Endodermal cell (in vitro differentiated cells): Measurements from ENCODE around the gene DPY19L2. TPM values are rescaled to one million over a fixed set of nuclear protein-coding genes. Genes with fewer than 3 reads are reported as not detected.
"Not testable (repeated sequence)": the region's sequence is repeated elsewhere in the genome, so short reads cannot be mapped to it uniquely, and the experiment has no call there.

Experiments
- DNase-seq: peaks from one replicate; pipeline ENCODE4 v3.0.0-alpha.2; 2017
- H3K27ac ChIP-seq: 2 replicates; pipeline ENCODE4 v1.5.1; 2013; ENCODE audit warnings: mild to moderate bottlenecking, low read depth, low read length, moderate library complexity
- H3K27me3 ChIP-seq: 2 replicates; pipeline ENCODE4 v1.6.1; 2013; ENCODE audit warnings: mild to moderate bottlenecking, low read length, moderate library complexity; ENCODE audit not compliant: insufficient read depth, control insufficient read depth, poor library complexity, severe bottlenecking
- H3K36me3 ChIP-seq: 2 replicates; pipeline ENCODE4 v1.7.0; 2013; ENCODE audit warnings: mild to moderate bottlenecking, low read length, moderate library complexity; ENCODE audit not compliant: control insufficient read depth, insufficient read depth
- H3K4me1 ChIP-seq: one replicate; pipeline ENCODE4 v1.7.0; 2013; ENCODE audit warnings: low read length; ENCODE audit not compliant: control insufficient read depth, insufficient read depth
- H3K4me3 ChIP-seq: 2 replicates; pipeline ENCODE4 v1.5.1; 2013; ENCODE audit warnings: mild to moderate bottlenecking, low read length, moderate library complexity
- H3K9ac ChIP-seq: 2 replicates; pipeline ENCODE4 v1.6.1; 2013; ENCODE audit warnings: mild to moderate bottlenecking, low read length, moderate library complexity; ENCODE audit not compliant: poor library complexity, severe bottlenecking; ENCODE audit errors: extremely low read depth
- H3K9me3 ChIP-seq: 2 replicates; pipeline ENCODE4 v1.6.1; 2013; ENCODE audit warnings: mild to moderate bottlenecking, low read length, moderate library complexity; ENCODE audit not compliant: control insufficient read depth
- H3K27ac Mint-ChIP-seq: 2 replicates; pipeline ENCODE4 v1.8.0; 2020; ENCODE audit warnings: mixed read lengths
- H3K27me3 Mint-ChIP-seq: 2 replicates; pipeline ENCODE4 v1.8.0; 2021; ENCODE audit warnings: mild to moderate bottlenecking, mixed read lengths; ENCODE audit not compliant: insufficient read depth
- H3K36me3 Mint-ChIP-seq: 2 replicates; pipeline ENCODE4 v1.8.0; 2020; ENCODE audit warnings: low read depth, mixed read lengths
- H3K4me1 Mint-ChIP-seq: 2 replicates; pipeline ENCODE4 v1.8.0; 2020; ENCODE audit warnings: mixed read lengths
- H3K4me3 Mint-ChIP-seq: 2 replicates; pipeline ENCODE4 v1.8.0; 2020; ENCODE audit warnings: mild to moderate bottlenecking, moderate library complexity, mixed read lengths
- H3K9me3 Mint-ChIP-seq: 2 replicates; pipeline ENCODE4 v1.8.0; 2020; ENCODE audit warnings: mild to moderate bottlenecking, mixed read lengths
- WGBS, 2 experiments: methylation state at CpG; one replicate each; pipeline versions ENCODE4 v1.1.5 to v1.1.7; 2013; ENCODE audit warnings: missing lambda C conversion rate in 2 of 2, mixed read lengths in 1 of 2; ENCODE audit not compliant: insufficient coverage in 1 of 2, insufficient read length in 1 of 2; 5-methylcytosine and 5-hydroxymethylcytosine counted together
- total RNA-seq, 2 donors: library from RNA; stranded (reverse); fragmentation: NEBNext Ultra II Directional in 1 of 2; extraction: Animal tissue kit (Norgen Biotek cat#: 25700) in 1 of 2; gene quantifications; 2 replicates in 1 of 2; 3 replicates in 1 of 2; pipeline ENCODE4 v1.2.1, GENCODE V29; 2021

The DPY19L2 gene
- total RNA-seq, 2 donors from 2014 or later, result 8.6 to 11.0 TPM

GRCh38 chr12:63690837-63691236 lies 22.5 kb upstream of the DPY19L2 start:
- H3K9me3 ChIP-seq, H3K4me3 ChIP-seq, H3K27ac ChIP-seq, H3K36me3 ChIP-seq, H3K9me3 Mint-ChIP-seq, H3K27ac Mint-ChIP-seq, H3K4me3 Mint-ChIP-seq, DNase-seq, H3K4me1 ChIP-seq, H3K27me3 Mint-ChIP-seq, H3K27me3 ChIP-seq, H3K9ac ChIP-seq, H3K4me1 Mint-ChIP-seq, H3K36me3 Mint-ChIP-seq: not testable (repeated sequence)
- WGBS, 2 experiments, result 97% methylated on average over 2 of the region's 2 CpGs; no CpG with 5 or more reads in 1 of the 2 experiments

DNA sequence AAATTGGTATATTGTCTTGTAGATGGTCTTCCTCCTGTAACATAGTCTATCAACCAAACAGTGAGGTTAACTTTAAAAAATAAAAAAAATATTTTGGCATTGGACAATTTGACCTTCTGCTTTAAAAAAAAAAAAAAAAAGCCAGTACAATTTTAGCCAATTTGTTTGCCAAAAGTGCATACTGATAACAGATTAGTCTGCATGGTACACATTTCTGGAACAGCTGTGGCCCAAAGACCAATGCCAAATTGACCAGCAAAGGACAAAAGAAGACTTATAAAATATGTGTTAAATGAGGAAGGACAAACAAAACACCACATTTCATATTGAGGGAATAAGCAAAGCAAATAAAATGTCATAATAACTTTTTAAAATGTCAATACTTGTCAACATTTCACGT lies 20.8 kb upstream of the DPY19L2 start:
- H3K4me1 ChIP-seq, H3K4me1 Mint-ChIP-seq, H3K27ac Mint-ChIP-seq: not testable (repeated sequence)

DNA sequence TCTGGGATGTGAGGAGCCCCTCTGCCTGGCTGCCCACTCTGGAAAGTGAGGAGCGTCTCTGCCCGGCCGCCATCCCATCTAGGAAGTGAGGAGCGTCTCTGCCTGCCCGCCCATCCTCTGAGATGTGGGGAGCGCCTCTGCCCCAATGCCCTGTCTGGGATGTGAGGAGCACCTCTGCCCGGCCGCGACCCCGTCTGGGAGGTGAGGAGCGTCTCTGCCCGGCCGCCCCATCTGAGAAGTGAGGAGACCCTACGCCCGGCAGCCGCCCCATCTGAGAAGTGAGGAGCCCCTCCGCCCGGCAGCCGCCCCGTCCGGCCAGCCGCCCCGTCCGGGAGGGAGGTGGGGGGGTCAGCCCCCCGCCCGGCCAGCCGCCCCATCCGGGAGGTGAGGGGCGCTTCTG lies 18.3 kb upstream of the DPY19L2 start:
- not testable (repeated sequence) for H3K27me3 Mint-ChIP-seq, H3K36me3 Mint-ChIP-seq, H3K36me3 ChIP-seq, H3K4me3 ChIP-seq, H3K9me3 Mint-ChIP-seq, H3K27ac Mint-ChIP-seq, H3K4me1 ChIP-seq, H3K4me1 Mint-ChIP-seq, H3K9ac ChIP-seq, H3K9me3 ChIP-seq, H3K4me3 Mint-ChIP-seq, H3K27ac ChIP-seq, DNase-seq, H3K27me3 ChIP-seq
- 98 to 100% methylated on average over 3 to 9 of the region's 29 CpGs for whole genome bisulfite sequencing, 2 experiments

More for the DNA sequence above, 20.8 kb upstream of the DPY19L2 start:
- H3K4me3 ChIP-seq, H3K4me3 Mint-ChIP-seq, H3K27me3 Mint-ChIP-seq, H3K27me3 ChIP-seq, H3K9ac ChIP-seq, H3K9me3 Mint-ChIP-seq, DNase-seq, H3K27ac ChIP-seq, H3K36me3 Mint-ChIP-seq, H3K9me3 ChIP-seq, H3K36me3 ChIP-seq: not testable (repeated sequence)
- no CpG with 5 or more reads among the region's 1 CpG for WGBS, 2 experiments

GRCh38 chr12:63685789-63686188 lies 17.5 kb upstream of the DPY19L2 start:
- DNase-seq, H3K27ac ChIP-seq, H3K9me3 ChIP-seq, H3K36me3 ChIP-seq, H3K4me1 ChIP-seq, H3K27me3 Mint-ChIP-seq, H3K4me1 Mint-ChIP-seq, H3K36me3 Mint-ChIP-seq, H3K4me3 ChIP-seq, H3K9ac ChIP-seq, H3K27ac Mint-ChIP-seq, H3K27me3 ChIP-seq, H3K9me3 Mint-ChIP-seq, H3K4me3 Mint-ChIP-seq: not testable (repeated sequence)
- 100% methylated on average over 1 of the region's 2 CpGs; no CpG with 5 or more reads in 1 of the 2 experiments for WGBS, 2 experiments

DNA sequence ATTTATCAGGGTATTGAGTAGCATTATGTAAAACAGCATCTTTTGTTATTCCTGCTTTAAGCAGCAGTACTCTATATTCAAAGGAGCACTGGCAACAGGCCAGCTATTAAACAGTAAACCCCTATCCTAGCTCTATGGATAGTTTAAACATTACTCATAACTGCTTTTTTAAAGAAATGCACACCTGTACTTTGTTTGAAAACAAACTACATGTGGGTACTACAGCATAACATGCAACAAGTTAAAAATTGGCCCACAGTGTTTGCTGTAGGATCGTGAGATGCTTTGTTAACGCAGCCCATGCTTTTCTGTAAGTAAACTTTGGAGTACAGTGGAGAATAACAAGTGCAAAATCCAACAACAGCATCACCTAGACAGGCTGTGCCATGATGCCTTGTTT lies 14.3 kb upstream of the DPY19L2 start:
- not testable (repeated sequence) for H3K9me3 ChIP-seq, DNase-seq, H3K9ac ChIP-seq, H3K9me3 Mint-ChIP-seq, H3K36me3 ChIP-seq, H3K4me1 Mint-ChIP-seq, H3K4me1 ChIP-seq, H3K4me3 Mint-ChIP-seq, H3K27ac ChIP-seq, H3K27me3 Mint-ChIP-seq, H3K27ac Mint-ChIP-seq, H3K27me3 ChIP-seq, H3K36me3 Mint-ChIP-seq, H3K4me3 ChIP-seq
- WGBS, 2 experiments, result 95 to 100% methylated on average over 2 of the region's 2 CpGs

DNA sequence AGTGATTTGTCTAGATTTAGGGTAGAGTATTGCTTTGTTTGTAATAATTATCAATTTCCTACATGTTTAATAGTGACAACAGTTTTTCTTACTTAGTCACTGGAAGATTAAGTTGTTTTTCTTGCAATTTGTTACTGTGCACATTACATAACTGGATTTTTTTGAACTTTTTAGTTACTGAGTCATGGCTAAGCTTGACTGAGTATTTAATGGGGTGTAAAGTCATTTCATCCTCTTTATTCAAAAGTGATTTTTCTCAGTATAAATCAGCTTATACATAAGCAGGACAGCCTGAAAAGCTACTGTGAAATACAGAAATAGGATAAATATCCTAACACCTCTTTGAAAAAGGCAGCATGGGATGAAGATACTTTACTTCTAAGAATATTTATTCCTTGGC lies 12.5 kb upstream of the DPY19L2 start:
- H3K4me1 Mint-ChIP-seq, H3K9me3 ChIP-seq, H3K9me3 Mint-ChIP-seq, H3K27ac Mint-ChIP-seq, H3K4me1 ChIP-seq, H3K4me3 ChIP-seq, DNase-seq, H3K36me3 ChIP-seq, H3K4me3 Mint-ChIP-seq, H3K36me3 Mint-ChIP-seq, H3K27ac ChIP-seq, H3K9ac ChIP-seq, H3K27me3 ChIP-seq, H3K27me3 Mint-ChIP-seq: not testable (repeated sequence)
